Activated CD8-positive, alpha-beta memory T cell treated with anti-CD3 and anti-CD28 coated beads, Interleukin-2, amount 50 U/mL, for 48 hours (primary cell): ENCODE data around the gene UGGT2.
"Not testable (repeated sequence)": the region's sequence is repeated elsewhere in the genome, so short reads cannot be mapped to it uniquely, and the experiment has no call there.

ENCODE experiments used
- DNase-seq: peaks from one replicate; pipeline ENCODE4 v3.0.0-alpha.2; 2020

The UGGT2 gene

GRCh38 chr13:95970878-95971277 lies 82.3 kb downstream of the UGGT2 start:
- no peak for DNase-seq

- DNase-seq, result no peak
Observed at GRCh38 chr13:95968906-95969305, 84.3 kb downstream of the UGGT2 start.

- no peak for DNase-seq
Observed at GRCh38 chr13:95957331-95957730, 95.9 kb downstream of the UGGT2 start.

- no peak for DNase-seq
Observed at GRCh38 chr13:95956589-95957148, 96.5 kb downstream of the UGGT2 start.

GRCh38 chr13:95955719-95956118 lies 97.5 kb downstream of the UGGT2 start:
- no peak for DNase-seq

GRCh38 chr13:95955255-95955654 lies 97.9 kb downstream of the UGGT2 start:
- no peak for DNase-seq

GRCh38 chr13:95954266-95954665 lies 98.9 kb downstream of the UGGT2 start:
- DNase-seq, result no peak

- DNase-seq, result no peak
Observed at GRCh38 chr13:95950103-95950502, 103.1 kb downstream of the UGGT2 start.

GRCh38 chr13:95948656-95949055 lies 104.5 kb downstream of the UGGT2 start:
- DNase-seq, result no peak

GRCh38 chr13:95937714-95938320 lies 115.4 kb downstream of the UGGT2 start:
- DNase-seq, result no peak

- no peak for DNase-seq
Observed at GRCh38 chr13:95931300-95932025, 121.7 kb downstream of the UGGT2 start.

GRCh38 chr13:95929430-95929829 lies 123.8 kb downstream of the UGGT2 start:
- no peak for DNase-seq

GRCh38 chr13:95928367-95928906 lies 124.8 kb downstream of the UGGT2 start:
- DNase-seq, result not testable (repeated sequence)

- no peak for DNase-seq
Observed at GRCh38 chr13:95926231-95926630, 127.0 kb downstream of the UGGT2 start.

- DNase-seq, result no peak
Observed at GRCh38 chr13:95924389-95924994, 128.7 kb downstream of the UGGT2 start.

GRCh38 chr13:95921485-95921884 lies 131.7 kb downstream of the UGGT2 start:
- DNase-seq, result no peak

- no peak for DNase-seq
Observed at GRCh38 chr13:95920485-95920884, 132.7 kb downstream of the UGGT2 start.

- no peak for DNase-seq
Observed at GRCh38 chr13:95918860-95919259, 134.3 kb downstream of the UGGT2 start.

GRCh38 chr13:95914991-95915501 lies 138.2 kb downstream of the UGGT2 start:
- no peak for DNase-seq

GRCh38 chr13:95906999-95907398 lies 146.2 kb downstream of the UGGT2 start:
- DNase-seq, result no peak

- no peak for DNase-seq
Observed at GRCh38 chr13:95903569-95903968, 149.6 kb downstream of the UGGT2 start.

- DNase-seq, result no peak
Observed at GRCh38 chr13:95902741-95903140, 150.5 kb downstream of the UGGT2 start.

- no peak for DNase-seq
Observed at GRCh38 chr13:95898256-95898655, 154.9 kb downstream of the UGGT2 start.
